Measurements from ENCODE around the gene CNTNAP2. TPM values are rescaled to one million over a fixed set of nuclear protein-coding genes. Genes with fewer than 3 reads are reported as not detected.
A peak's percentile ranks its signal among the peaks of the same experiment; 100 is the strongest.

Gene CNTNAP2
- total RNA-seq, 1 donor: under 0.01 TPM

DNA sequence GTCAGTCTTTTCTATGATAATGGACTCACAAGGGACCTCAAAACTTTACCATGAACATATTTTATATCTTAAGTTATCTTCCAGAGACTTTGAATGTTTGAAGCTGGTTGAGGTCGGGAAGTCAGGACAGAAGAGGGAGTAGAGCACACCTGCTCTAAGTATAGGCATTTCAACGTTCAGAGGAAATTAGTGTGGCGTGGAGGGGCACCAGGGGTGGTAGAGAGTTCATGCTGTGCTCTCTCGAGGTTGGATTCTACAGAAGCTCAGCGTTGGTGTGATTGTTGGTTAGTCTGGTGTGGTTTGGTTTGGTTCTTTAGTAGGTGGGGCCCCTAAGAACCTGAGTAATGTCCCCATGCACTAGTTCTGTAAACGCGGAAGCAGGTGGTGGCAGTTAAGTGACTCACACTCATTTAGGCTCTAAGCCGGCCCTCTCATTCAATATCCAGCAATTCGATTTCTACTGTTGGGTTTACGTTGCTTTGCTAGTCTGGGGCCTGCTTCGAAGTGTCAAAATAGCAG lies 19.8 kb downstream of the CNTNAP2 start:
- TF ChIP-seq, protein P1, sequence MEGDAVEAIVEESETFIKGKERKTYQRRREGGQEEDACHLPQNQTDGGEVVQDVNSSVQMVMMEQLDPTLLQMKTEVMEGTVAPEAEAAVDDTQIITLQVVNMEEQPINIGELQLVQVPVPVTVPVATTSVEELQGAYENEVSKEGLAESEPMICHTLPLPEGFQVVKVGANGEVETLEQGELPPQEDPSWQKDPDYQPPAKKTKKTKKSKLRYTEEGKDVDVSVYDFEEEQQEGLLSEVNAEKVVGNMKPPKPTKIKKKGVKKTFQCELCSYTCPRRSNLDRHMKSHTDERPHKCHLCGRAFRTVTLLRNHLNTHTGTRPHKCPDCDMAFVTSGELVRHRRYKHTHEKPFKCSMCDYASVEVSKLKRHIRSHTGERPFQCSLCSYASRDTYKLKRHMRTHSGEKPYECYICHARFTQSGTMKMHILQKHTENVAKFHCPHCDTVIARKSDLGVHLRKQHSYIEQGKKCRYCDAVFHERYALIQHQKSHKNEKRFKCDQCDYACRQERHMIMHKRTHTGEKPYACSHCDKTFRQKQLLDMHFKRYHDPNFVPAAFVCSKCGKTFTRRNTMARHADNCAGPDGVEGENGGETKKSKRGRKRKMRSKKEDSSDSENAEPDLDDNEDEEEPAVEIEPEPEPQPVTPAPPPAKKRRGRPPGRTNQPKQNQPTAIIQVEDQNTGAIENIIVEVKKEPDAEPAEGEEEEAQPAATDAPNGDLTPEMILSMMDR (IDR thresholded peaks at IDR 0.05; ENCODE audit: insufficient read depth, low read length): no peak
- H3K4me3 ChIP-seq (ENCODE audit: low read depth, low read length): no peak overlapping the region
- DNase-seq (ENCODE audit: low read depth): no peak

DNA sequence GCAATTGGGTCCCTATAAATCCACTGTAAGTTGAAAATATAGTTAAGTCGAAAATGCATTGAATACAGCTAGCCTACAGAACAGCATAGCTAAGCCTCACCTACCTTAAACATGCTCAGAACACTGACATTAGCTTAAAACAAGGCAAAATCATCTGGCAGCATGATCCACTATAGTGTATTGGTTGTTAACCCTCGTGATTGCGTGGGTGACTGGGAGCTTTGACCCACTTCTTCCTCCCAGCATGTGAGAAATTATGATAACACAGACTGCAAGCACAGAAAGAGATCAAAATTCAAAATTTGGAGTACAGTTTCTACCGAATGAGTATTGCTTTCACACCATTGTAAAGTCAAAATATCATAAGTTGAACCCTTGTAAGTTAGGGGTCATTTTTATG lies 22.3 kb downstream of the CNTNAP2 start:
- TF ChIP-seq, protein P1 (IDR thresholded peaks at IDR 0.05; ENCODE audit: insufficient read depth, low read length): no peak
- H3K4me3 ChIP-seq (ENCODE audit: low read depth, low read length): no peak overlapping the region
- DNase-seq (ENCODE audit: low read depth): no peak

DNA sequence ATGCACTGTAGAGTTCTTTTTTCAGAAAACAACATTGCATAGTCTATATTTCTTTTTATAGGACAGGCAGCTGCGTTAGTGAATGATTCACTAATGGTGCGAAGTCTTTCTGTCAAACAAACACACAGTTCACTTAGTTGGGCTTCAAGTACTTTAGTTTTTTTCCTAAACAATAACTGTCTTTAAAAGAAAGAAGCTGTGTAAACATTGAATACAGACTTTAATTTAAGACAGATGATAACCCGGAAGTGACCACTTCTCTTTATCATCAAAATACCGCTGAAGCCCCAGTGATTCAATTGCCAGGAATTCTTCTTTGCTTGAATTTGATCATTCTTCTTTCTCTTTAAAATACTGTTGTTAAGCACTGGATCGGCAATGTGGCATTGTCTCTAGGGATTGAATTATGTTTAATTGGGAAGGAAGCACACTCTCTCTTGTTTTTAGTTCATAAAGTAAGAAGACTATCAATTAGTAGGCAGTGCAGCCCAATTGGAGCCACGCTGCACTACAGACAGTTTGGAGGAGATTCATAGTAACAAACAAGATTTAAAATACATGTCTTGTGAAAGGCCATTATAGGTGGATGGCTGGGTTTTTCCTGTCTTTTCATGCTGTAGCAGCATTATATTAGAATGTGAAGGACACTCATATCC lies 30.4 kb downstream of the CNTNAP2 start:
- DNase-seq (ENCODE audit: low read depth): peak; percentile 30
- no peak overlapping the region for H3K4me3 ChIP-seq (ENCODE audit: low read depth, low read length)
- TF ChIP-seq, protein P1 (IDR thresholded peaks at IDR 0.05; ENCODE audit: insufficient read depth, low read length): no peak

DNA sequence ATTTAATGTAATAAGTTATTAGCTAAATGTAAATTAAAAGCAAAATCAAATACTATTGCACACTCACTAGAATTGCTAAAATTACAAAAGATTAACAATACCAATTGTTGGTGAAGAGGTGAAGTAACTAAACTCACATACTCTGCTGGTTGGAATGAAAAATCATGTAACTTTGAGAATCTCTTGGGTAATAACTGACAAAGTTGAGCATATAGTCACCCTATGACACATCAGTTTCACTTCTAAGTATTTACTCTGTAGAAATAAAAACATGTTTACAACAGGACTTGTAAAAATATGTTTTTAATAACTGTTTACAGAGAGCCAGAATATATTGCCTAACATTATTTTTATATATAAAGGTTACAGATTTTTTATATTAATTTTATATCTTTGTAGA lies 33.6 kb downstream of the CNTNAP2 start:
- TF ChIP-seq, protein P1 (IDR thresholded peaks at IDR 0.05; ENCODE audit: insufficient read depth, low read length): no peak
- peak; percentile 0 for DNase-seq (ENCODE audit: low read depth)
- no peak overlapping the region for H3K4me3 ChIP-seq (ENCODE audit: low read depth, low read length)

DNA sequence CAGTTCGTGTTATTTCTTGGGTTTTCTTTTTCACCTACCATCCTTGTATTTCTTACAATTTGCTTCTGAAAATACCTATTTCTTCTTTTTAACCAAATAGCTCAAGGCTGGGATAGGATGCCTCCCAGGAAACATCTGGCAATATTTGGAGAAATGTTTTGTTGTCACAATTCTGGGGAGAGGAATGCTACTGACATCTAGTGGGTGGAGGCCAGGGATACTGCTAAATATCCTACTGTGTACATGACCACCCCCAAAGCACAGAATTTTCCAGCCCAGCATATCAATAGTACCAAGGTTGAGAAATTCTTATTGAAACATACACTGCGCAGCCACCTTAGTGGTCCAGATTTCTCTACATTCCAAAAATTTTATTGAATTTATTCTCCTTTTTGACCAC lies 55.5 kb downstream of the CNTNAP2 start:
- no peak overlapping the region for H3K4me3 ChIP-seq (ENCODE audit: low read depth, low read length)
- TF ChIP-seq, protein P1 (IDR thresholded peaks at IDR 0.05; ENCODE audit: insufficient read depth, low read length): no peak
- no peak for DNase-seq (ENCODE audit: low read depth)

DNA sequence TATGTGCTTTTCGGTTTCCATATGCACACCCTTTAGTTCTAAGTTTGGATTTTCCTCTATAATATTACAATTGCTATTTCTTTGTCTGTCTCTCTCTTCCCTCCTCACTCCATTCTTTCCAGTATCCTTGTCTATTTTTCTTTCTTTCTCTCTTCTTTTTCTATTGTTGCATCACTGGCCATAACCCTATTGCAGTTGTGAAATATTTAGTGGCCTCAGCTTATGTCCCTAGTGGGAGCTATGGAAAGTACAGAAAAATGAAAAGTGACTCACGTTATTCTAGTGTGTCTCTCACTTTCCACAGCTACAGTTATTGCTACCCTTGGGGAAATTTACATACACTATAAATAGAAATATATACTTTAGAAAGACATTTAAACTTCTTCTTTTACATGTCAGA lies 59.1 kb downstream of the CNTNAP2 start:
- no peak for DNase-seq (ENCODE audit: low read depth)
- H3K4me3 ChIP-seq (ENCODE audit: low read depth, low read length): no peak overlapping the region
- TF ChIP-seq, protein P1 (IDR thresholded peaks at IDR 0.05; ENCODE audit: insufficient read depth, low read length): no peak

DNA sequence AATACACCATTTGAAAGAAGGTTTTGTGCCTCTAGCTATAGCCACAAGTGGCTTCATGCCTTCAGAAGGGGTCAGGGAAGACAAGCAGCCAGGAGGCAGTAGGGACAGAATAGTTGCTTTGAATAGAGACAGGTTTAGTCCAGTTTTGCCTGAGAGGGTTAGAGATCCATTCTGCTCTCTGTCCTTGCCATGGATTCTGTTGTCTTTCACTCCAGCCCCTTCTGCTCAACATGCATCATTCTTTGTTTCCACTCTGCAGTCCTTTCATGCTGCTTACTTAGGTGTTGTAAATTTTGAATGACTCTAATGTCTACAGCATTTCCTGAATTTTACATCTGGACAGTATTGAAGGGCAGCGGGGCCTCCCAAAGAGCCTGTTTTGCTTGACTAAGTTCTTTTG lies 60.3 kb downstream of the CNTNAP2 start:
- no peak for DNase-seq (ENCODE audit: low read depth)
- no peak overlapping the region for H3K4me3 ChIP-seq (ENCODE audit: low read depth, low read length)
- TF ChIP-seq, protein P1 (IDR thresholded peaks at IDR 0.05; ENCODE audit: insufficient read depth, low read length): no peak

All from fibroblast of the aortic adventitia (primary cell).